ENCODE measurements around the gene CTDP1.

Gene CTDP1

DNA sequence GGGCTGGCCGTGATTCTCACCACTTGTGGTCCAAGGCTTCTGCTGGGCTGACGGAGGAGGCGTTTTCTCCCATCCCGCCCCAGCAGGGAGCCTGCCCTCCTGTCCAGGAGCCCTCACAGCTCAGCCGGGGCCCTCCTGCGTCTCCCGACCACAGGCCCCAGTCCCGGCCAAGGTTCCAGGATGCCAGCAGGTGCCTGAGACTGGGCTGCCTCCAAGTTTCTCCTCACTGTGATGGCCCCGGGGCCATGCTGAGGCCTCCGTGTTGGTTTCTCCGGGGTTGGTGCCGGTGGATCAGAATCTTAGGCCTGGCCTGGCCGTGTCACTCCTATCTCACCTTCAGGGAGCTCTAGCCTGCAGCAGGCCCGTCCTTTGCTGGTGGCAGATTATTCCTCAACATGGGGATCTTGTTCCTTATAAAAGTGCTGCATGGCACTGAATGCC lies 124.0 kb downstream of the CTDP1 start:
- no peak overlapping the region for H3K4me3 ChIP-seq (ENCODE audit: insufficient read depth, low read depth, low read length)
- 90 to 92% methylated on average over 14 of the region's 14 CpGs for WGBS, 2 experiments

More for the DNA sequence above, 124.0 kb downstream of the CTDP1 start:
- Histone ChIP-seq H3K36me3 (ENCODE audit: control insufficient read depth, insufficient read depth, low read length) (no peaks in the 10 kb centered on the region), H3K9me3 (ENCODE audit: control insufficient read depth, low read length) (no peaks in the 10 kb centered on the region), H3K27me3 (ENCODE audit: control insufficient read depth, insufficient read depth, low read length, poor library complexity, severe bottlenecking) (peaks cover 28% of the 10 kb centered on the region), H3K4me1 (ENCODE audit: control insufficient read depth, insufficient read depth, low read length) (peaks cover 7% of the 10 kb centered on the region), H3K27ac (ENCODE audit: insufficient read depth, low read depth, low read length, poor library complexity, severe bottlenecking) (no peak overlapping the region)
